Heart left ventricle (tissue), 13 donors: ENCODE data around the gene ARHGAP8.

Experiments
- CTCF ChIP-seq, 12 donors: fragments of 200-600 bp; sonication (generic) in 4 of 12; IDR thresholded peaks; one replicate each; pipeline versions ENCODE4 v1.5.0 to v1.8.0; 2018 to 2022; ENCODE audit warnings: antibody characterized with exemption in 12 of 12, mild to moderate bottlenecking in 5 of 12
- POLR2A ChIP-seq, 2 donors: fragments of 450-650 bp; IDR thresholded peaks; one replicate each; pipeline ENCODE4 v1.6.1; 2017; ENCODE audit warnings: antibody characterized with exemption in 2 of 2, mild to moderate bottlenecking in 2 of 2, moderate library complexity in 2 of 2
- donor health status: ischemic (EF 13 %, LVEDD 7.1; RV severe dilation, severe dysfunction).
- donor health status: DM: no; HTN: yes; CAD: no.
- donor health status: DM: no; HTN: no; CAD: no.
- donor health status: ischemic (EF 25% LVEDD 6.9; RV normal size, moderate dysfunction).
- donor health status: ischemic (EF 25% LVEDD 5.7; RV mildly dilated, moderate dysfunction).
- donor health status: ischemic (EF 35%, LVEDD 5.7; RV mildly dilated, moderate dysfunction).
- donor health status: nonischemic (EF 11% LVEDD 7.7; RV severe dilation, severe dysfunction).
- donor health status: DM: yes; HTN: yes; CAD: no.
- donor health status: PGD.
- donor health status: ischemic (EF 29% LVEDD 5.4; RV normal size, mild dysfunction).
- donor health status: nonischemic (EF 23%, LVEDD 6.1; RV moderate dilation, normal function).

- TF ChIP-seq POLR2A (IDR thresholded peaks at IDR 0.05) (no peak), CTCF (IDR thresholded peaks at IDR 0.05) (no peak)
Measured at GRCh38 chr22:44752285-44753188, at the start of gene ARHGAP8.
